Stimulated activated CD4-positive, alpha-beta T cell treated with anti-CD3 and anti-CD28 coated beads, TNF-alpha, amount 100 ng/mL, for 24 hours (primary cell): Measurements from ENCODE around the gene FGR.

Experiments
- DNase-seq, 3 experiments: peaks; one replicate each; pipeline ENCODE4 v3.0.0-alpha.2; 2020; ENCODE audit warnings: low read depth in 3 of 3

Gene FGR

GRCh38 chr1:27588256-27589232 is 46.4 kb downstream of the FGR start:
- DNase-seq = no peak

- DNase-seq = no peak
These were observed 49.3 kb downstream of the FGR start for GRCh38 chr1:27585684-27586083.

- no peak for DNase-seq
These were observed 50.5 kb downstream of the FGR start for GRCh38 chr1:27584453-27584852.

GRCh38 chr1:27583479-27583878 is 51.5 kb downstream of the FGR start:
- DNase-seq = no peak

GRCh38 chr1:27581823-27582243 is 53.2 kb downstream of the FGR start:
- no peak for DNase-seq

GRCh38 chr1:27577504-27578188 is 57.3 kb downstream of the FGR start:
- no peak for DNase-seq

- DNase-seq = no peak
These were observed 58.2 kb downstream of the FGR start for GRCh38 chr1:27576806-27577227.

- no peak for DNase-seq
These were observed 59.1 kb downstream of the FGR start for GRCh38 chr1:27575840-27576331.

GRCh38 chr1:27574871-27575831 is 59.8 kb downstream of the FGR start:
- no peak for DNase-seq

GRCh38 chr1:27574001-27574781 is 60.8 kb downstream of the FGR start:
- no peak for DNase-seq

GRCh38 chr1:27572679-27573426 is 62.1 kb downstream of the FGR start:
- no peak for DNase-seq

- DNase-seq = no peak
These were observed 62.8 kb downstream of the FGR start for GRCh38 chr1:27572019-27572678.

- no peak for DNase-seq
These were observed 63.5 kb downstream of the FGR start for GRCh38 chr1:27571439-27572018.

GRCh38 chr1:27570784-27571183 is 64.2 kb downstream of the FGR start:
- DNase-seq = no peak

- no peak for DNase-seq
These were observed 64.6 kb downstream of the FGR start for GRCh38 chr1:27570356-27570755.

GRCh38 chr1:27569506-27570291 is 65.3 kb downstream of the FGR start:
- DNase-seq = no peak

GRCh38 chr1:27569088-27569460 is 65.9 kb downstream of the FGR start:
- DNase-seq = no peak
